Caco-2 (cell line): ENCODE data around the gene TFB1M. TPM values are rescaled to one million over a fixed set of nuclear protein-coding genes. Genes with fewer than 3 reads are reported as not detected.

Experiments used
- BruUV-seq: library from RNA; stranded (reverse); fragments of 400-500 nt; replicated peaks from 2 replicates; lab custom pipeline; 2021; lab: Mats Ljungman, UMichigan
- CTCF ChIA-PET: fragments of 300-600 bp; sonication (Branson Sonifier 250); formaldehyde crosslinking; loops from one replicate; lab custom pipeline; 2022; ENCODE audit warnings: antibody characterized with exemption; lab: Charles Lee
- POLR2A ChIA-PET: fragments of 300-600 bp; sonication (Branson Sonifier 250); formaldehyde crosslinking; loops from one replicate; lab custom pipeline; 2022; ENCODE audit warnings: antibody characterized with exemption; lab: Charles Lee
- DNase-seq, 2 experiments: peaks; one replicate each; pipeline versions ENCODE4 v3.0.0 to v3.0.0-alpha.2; 2020 to 2022
- H3K27me3 ChIP-seq: replicated peaks from 2 replicates; pipeline ENCODE4 v1.6.0; 2011; ENCODE audit warnings: low read length; ENCODE audit not compliant: control insufficient read depth, insufficient read depth
- H3K36me3 ChIP-seq: 2 replicates; pipeline ENCODE4 v1.5.1; 2011; ENCODE audit warnings: low read length; ENCODE audit not compliant: control insufficient read depth, insufficient read depth
- H3K4me1 ChIP-seq: fragments of 250-450 bp; sonication (Bioruptor Pico); 2 replicates; pipeline ENCODE4 v1.5.1; 2020; ENCODE audit warnings: mild to moderate bottlenecking
- H3K4me3 ChIP-seq: 2 replicates; pipeline ENCODE4 v1.5.1; 2011; ENCODE audit warnings: low read depth, mild to moderate bottlenecking, control low read depth, low read length
- H3K9me3 ChIP-seq: fragments of 250-450 bp; sonication (Bioruptor Pico); 2 replicates; pipeline ENCODE4 v1.5.1; 2020; ENCODE audit warnings: mild to moderate bottlenecking, moderate library complexity
- H3K27ac Mint-ChIP-seq: one replicate; pipeline ENCODE4 v1.8.0; 2022; ENCODE audit warnings: mixed read lengths; ENCODE audit not compliant: unreplicated experiment
- H3K27me3 Mint-ChIP-seq: one replicate; pipeline ENCODE4 v1.8.0; 2022; ENCODE audit warnings: mixed read lengths; ENCODE audit not compliant: insufficient read depth, unreplicated experiment
- H3K36me3 Mint-ChIP-seq: one replicate; pipeline ENCODE4 v1.8.0; 2022; ENCODE audit warnings: mild to moderate bottlenecking, mixed read lengths; ENCODE audit not compliant: insufficient read depth, unreplicated experiment
- H3K4me1 Mint-ChIP-seq: one replicate; pipeline ENCODE4 v1.8.0; 2022; ENCODE audit warnings: low read depth, mixed read lengths; ENCODE audit not compliant: unreplicated experiment
- H3K4me3 Mint-ChIP-seq: one replicate; pipeline ENCODE4 v1.8.0; 2022; ENCODE audit warnings: mild to moderate bottlenecking, moderate library complexity, mixed read lengths; ENCODE audit not compliant: unreplicated experiment
- H3K9me3 Mint-ChIP-seq: one replicate; pipeline ENCODE4 v1.8.0; 2022; ENCODE audit warnings: mixed read lengths; ENCODE audit not compliant: unreplicated experiment
- intact Hi-C: fragments of 100-400 bp; cut with micrococcal nuclease; formaldehyde crosslinking; loops from one replicate; pipeline ENCODE4 v1.10.0; 2022; ENCODE audit not compliant: unreplicated experiment
- total RNA-seq: library from RNA; stranded (reverse); gene quantifications from 2 replicates; pipeline ENCODE4 v1.2.3, GENCODE V29; 2022
- TF ChIP-seq, protein P1 (sequence below), 2 experiments: fragments of 200-600 bp in 1 of 2; IDR thresholded peaks; 1 replicate in 1 of 2; 2 replicates in 1 of 2; pipeline versions ENCODE4 v1.5.1 to v1.8.0; 2011 to 2022; ENCODE audit warnings: antibody characterized with exemption in 1 of 2, control low read depth in 1 of 2, inconsistent platforms in 1 of 2, low read depth in 1 of 2, low read length in 1 of 2, mild to moderate bottlenecking in 1 of 2, moderate library complexity in 1 of 2; ENCODE audit not compliant: insufficient read depth in 1 of 2, severe bottlenecking in 1 of 2, unreplicated experiment in 1 of 2

TFB1M gene
- total RNA-seq, 1 experiment from 2014 or later, result 35.7 TPM

DNA sequence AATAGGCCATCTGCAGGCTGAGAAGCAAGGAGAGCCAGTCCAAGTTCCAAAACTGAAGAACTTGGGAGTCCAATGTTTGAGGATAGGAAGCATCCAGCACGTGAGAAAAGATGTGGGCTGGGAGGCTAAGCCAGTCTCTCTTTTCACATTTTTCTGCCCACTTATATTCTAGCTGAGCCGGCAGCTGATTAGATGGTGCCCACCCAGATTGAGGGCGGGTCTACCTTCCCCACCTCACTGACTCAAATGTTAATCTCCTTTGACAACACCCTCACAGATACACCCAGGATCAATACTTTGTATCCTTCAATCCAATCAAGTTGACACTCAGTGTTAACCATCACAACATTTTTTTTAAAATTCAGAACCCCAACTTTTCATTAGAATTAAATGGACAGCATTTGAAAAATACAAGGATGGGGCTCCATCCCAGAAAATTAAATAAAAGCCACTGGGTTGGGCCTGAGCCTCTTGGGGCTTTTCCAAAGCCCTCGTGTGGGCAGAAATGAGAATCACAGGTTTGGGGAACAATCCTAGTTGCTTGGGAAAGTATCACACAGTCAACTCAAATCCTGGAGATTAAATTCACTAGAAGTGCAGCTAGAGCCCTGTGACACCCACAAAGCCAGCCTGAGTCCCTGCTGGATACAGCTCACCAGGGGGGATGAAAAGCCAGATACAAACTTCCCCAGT lies 48.3 kb downstream of the TFB1M start:
- POLR2A ChIA-PET, result interaction anchor here (0.8 kb wide), 1 partner anchor 47 kb away, joined by 3 read pairs; no protein-coding TSS in a partner anchor
- Histone ChIP-seq H3K36me3 (peaks cover 1% of the 10 kb centered on the region), H3K27me3 (no peaks in the 10 kb centered on the region), H3K4me3 (no peak overlapping the region), H3K9me3 (no peaks in the 10 kb centered on the region), H3K4me1 (peaks cover 5% of the 10 kb centered on the region; the same call in 1 of the 2 replicates)
- CTCF ChIA-PET, result no interaction called here
- Mint-ChIP-seq H3K27me3 (no peaks in the 10 kb centered on the region), H3K27ac (no peak overlapping the region), H3K36me3 (peaks cover 19% of the 10 kb centered on the region), H3K4me3 (no peak overlapping the region), H3K4me1 (no peaks in the 10 kb centered on the region), H3K9me3 (no peaks in the 10 kb centered on the region)
- BruUV-seq, result no TSS peak
- intact Hi-C loops, result loop anchor here (5.0 kb wide), 2 partner anchors 89 to 339 kb away; no protein-coding TSS in a partner anchor
- DNase-seq, result no peak
- TF ChIP-seq, protein P1, sequence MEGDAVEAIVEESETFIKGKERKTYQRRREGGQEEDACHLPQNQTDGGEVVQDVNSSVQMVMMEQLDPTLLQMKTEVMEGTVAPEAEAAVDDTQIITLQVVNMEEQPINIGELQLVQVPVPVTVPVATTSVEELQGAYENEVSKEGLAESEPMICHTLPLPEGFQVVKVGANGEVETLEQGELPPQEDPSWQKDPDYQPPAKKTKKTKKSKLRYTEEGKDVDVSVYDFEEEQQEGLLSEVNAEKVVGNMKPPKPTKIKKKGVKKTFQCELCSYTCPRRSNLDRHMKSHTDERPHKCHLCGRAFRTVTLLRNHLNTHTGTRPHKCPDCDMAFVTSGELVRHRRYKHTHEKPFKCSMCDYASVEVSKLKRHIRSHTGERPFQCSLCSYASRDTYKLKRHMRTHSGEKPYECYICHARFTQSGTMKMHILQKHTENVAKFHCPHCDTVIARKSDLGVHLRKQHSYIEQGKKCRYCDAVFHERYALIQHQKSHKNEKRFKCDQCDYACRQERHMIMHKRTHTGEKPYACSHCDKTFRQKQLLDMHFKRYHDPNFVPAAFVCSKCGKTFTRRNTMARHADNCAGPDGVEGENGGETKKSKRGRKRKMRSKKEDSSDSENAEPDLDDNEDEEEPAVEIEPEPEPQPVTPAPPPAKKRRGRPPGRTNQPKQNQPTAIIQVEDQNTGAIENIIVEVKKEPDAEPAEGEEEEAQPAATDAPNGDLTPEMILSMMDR (IDR thresholded peaks at IDR 0.05; ENCODE audit: insufficient read depth in 1 of 2, low read depth in 1 of 2, low read length in 1 of 2, severe bottlenecking in 1 of 2, unreplicated experiment in 1 of 2), result no peak

DNA sequence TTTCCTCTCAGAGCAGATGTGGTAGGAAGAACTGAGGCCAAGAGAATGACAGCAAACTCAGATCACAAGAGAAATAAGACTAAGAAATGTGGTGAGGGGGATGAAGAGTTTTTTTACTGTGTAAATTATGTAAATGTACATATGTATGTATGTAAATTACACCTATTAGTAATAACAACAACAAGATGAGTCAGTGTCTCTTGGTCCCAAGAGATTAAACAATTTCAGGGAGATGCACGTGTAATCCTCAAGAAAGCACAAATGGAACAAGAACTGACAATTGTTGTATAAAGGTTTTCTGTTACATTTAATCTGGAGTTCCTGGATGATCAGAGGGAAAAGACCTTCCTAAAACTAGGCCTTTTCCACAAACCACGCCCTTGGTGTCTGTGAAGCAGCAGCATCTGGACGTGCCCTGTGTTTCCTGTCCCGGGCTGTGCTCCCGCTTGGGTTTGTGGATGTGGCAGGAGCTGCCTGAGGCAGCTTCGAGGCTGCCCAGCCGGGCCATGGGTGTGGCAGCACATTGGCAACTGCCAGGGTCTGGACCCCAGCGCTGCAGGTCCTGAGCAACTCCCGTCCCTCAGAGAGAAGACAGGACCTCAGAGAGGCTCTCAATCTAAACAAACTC lies 49.5 kb downstream of the TFB1M start:
- peaks cover 1% of the 10 kb centered on the region for H3K36me3 ChIP-seq
- Mint-ChIP-seq H3K27me3 (no peaks in the 10 kb centered on the region), H3K9me3 (no peaks in the 10 kb centered on the region), H3K27ac (no peak overlapping the region), H3K4me3 (no peak overlapping the region), H3K36me3 (peaks cover 15% of the 10 kb centered on the region), H3K4me1 (no peaks in the 10 kb centered on the region)
- peaks cover 5% of the 10 kb centered on the region; the same call in 1 of the 2 replicates for H3K4me1 ChIP-seq
- ChIA-PET POLR2A (interaction anchor here (0.8 kb wide), 1 partner anchor 48 kb away, joined by 3 read pairs; no protein-coding TSS in a partner anchor), CTCF (interaction anchor here (0.6 kb wide), 1 partner anchor 337 kb away, joined by 3 read pairs; no protein-coding TSS in a partner anchor)
- no peaks in the 10 kb centered on the region for H3K27me3 ChIP-seq
- DNase-seq, result no peak
- BruUV-seq, result no TSS peak
- intact Hi-C loops, result loop anchor here (5.0 kb wide), 2 partner anchors 88 to 338 kb away; no protein-coding TSS in a partner anchor
- TF ChIP-seq, protein P1 (IDR thresholded peaks at IDR 0.05; ENCODE audit: insufficient read depth in 1 of 2, low read depth in 1 of 2, low read length in 1 of 2, severe bottlenecking in 1 of 2, unreplicated experiment in 1 of 2), result no peak
- H3K9me3 ChIP-seq, result no peaks in the 10 kb centered on the region
- no peak overlapping the region for H3K4me3 ChIP-seq

DNA sequence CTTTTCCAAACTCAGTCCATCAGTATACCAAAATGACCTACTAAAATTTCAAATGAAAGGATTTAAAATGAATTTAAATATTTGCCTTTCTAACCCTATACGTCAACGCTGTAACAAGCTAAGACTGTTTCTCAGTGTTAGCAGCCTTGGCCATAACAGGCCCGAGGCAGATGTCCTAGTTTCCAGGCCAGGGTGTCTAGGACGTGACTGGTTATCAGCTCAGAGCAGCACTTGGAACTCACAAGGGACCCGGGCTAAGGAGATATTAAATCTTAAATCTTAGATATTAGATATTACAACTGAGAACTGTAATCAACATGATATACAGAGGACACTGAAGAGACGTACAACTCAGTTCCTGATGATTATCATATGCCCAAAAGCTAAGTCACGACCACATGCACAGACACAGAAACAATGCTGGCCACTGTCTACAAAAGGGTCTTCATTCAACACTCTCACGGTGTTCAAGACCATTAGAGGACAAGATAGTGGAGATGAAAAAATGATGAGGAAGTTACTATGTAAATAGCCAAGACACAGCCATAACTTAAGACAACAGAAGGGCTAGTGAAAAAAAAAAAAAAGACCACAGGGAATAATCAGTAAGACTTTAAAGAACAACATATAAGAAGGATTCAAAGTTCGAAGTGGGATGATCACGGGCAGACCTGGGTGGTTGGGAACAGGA lies 50.8 kb downstream of the TFB1M start, which contains the start of gene CLDN20:
Gene CLDN20 (plus strand): TSS at position 641 of the 691 bp plus-strand sequence. CDS start 11,707 bp downstream, outside the sequence.
- intact Hi-C loops, result no loop called here
- CTCF ChIA-PET, result no interaction called here
- H3K36me3 Mint-ChIP-seq, result peaks cover 13% of the 10 kb centered on the region
- H3K27ac Mint-ChIP-seq, result no peak within 1 kb of the TSS
- H3K27me3 ChIP-seq, result no peaks in the 10 kb centered on the region
- no peaks in the 10 kb centered on the region for H3K9me3 ChIP-seq
- BruUV-seq, result no TSS peak
- H3K4me3 Mint-ChIP-seq, result no peak within 1 kb of the TSS
- no peak within 1 kb of the TSS for H3K4me3 ChIP-seq
- peaks cover 1% of the 10 kb centered on the region for H3K36me3 ChIP-seq
- TF ChIP-seq, protein P1 (IDR thresholded peaks at IDR 0.05; ENCODE audit: insufficient read depth in 1 of 2, low read depth in 1 of 2, low read length in 1 of 2, severe bottlenecking in 1 of 2, unreplicated experiment in 1 of 2), result no peak
- DNase-seq, result no peak
- POLR2A ChIA-PET, result no interaction called here
- H3K9me3 Mint-ChIP-seq, result no peaks in the 10 kb centered on the region
- no peaks in the 10 kb centered on the region for H3K4me1 Mint-ChIP-seq
- H3K4me1 ChIP-seq, result peaks cover 4% of the 10 kb centered on the region; the same call in 1 of the 2 replicates
- no peaks in the 10 kb centered on the region for H3K27me3 Mint-ChIP-seq
